Measurements from ENCODE around the gene HLCS.

GRCh38 chr21:36723371-36723881, 243.0 kb downstream of the HLCS start:
- TF ChIP-seq POLR2A (IDR thresholded peaks at IDR 0.05) (no peak), POLR2AphosphoS5 (IDR thresholded peaks at IDR 0.05) (no peak)
- TF ChIP-seq, protein P1, sequence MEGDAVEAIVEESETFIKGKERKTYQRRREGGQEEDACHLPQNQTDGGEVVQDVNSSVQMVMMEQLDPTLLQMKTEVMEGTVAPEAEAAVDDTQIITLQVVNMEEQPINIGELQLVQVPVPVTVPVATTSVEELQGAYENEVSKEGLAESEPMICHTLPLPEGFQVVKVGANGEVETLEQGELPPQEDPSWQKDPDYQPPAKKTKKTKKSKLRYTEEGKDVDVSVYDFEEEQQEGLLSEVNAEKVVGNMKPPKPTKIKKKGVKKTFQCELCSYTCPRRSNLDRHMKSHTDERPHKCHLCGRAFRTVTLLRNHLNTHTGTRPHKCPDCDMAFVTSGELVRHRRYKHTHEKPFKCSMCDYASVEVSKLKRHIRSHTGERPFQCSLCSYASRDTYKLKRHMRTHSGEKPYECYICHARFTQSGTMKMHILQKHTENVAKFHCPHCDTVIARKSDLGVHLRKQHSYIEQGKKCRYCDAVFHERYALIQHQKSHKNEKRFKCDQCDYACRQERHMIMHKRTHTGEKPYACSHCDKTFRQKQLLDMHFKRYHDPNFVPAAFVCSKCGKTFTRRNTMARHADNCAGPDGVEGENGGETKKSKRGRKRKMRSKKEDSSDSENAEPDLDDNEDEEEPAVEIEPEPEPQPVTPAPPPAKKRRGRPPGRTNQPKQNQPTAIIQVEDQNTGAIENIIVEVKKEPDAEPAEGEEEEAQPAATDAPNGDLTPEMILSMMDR (IDR thresholded peaks at IDR 0.05) = no peak

Data from prostate gland (tissue), 2 donors.